KBM-7 (cell line): ENCODE data around the gene GCGR.
A peak's percentile ranks its signal among the peaks of the same experiment; 100 is the strongest.
"Not testable (repeated sequence)": the region's sequence is repeated elsewhere in the genome, so short reads cannot be mapped to it uniquely, and the experiment has no call there.

ENCODE experiments used
- DNase-seq: peaks from one replicate; pipeline ENCODE4 v3.0.0-alpha.2; 2015
- in situ Hi-C: fragments of 300-500 bp; cut with MboI; formaldehyde crosslinking; loops from 2 replicates; pipeline ENCODE4 v1.14.3; 2020; ENCODE audit warnings: low sequenced_read_pairs, low pct_unique_long_range_greater_than_20kb, mixed read lengths

GCGR gene

GRCh38 chr17:81828656-81829055 is 24.7 kb downstream of the GCGR start:
- in situ Hi-C loops, result no loop called here
- DNase-seq, result no peak

GRCh38 chr17:81829858-81830257 is 25.9 kb downstream of the GCGR start:
- DNase-seq, result no peak
- in situ Hi-C loops, result no loop called here

GRCh38 chr17:81831563-81831956 is 27.6 kb downstream of the GCGR start:
- in situ Hi-C loops, result no loop called here

GRCh38 chr17:81831957-81832607 is 28.1 kb downstream of the GCGR start:
- DNase-seq, result peak; percentile 34
- in situ Hi-C loops, result no loop called here

More at GRCh38 chr17:81831563-81831956, 27.6 kb downstream of the GCGR start:
- DNase-seq, result no peak

DNA sequence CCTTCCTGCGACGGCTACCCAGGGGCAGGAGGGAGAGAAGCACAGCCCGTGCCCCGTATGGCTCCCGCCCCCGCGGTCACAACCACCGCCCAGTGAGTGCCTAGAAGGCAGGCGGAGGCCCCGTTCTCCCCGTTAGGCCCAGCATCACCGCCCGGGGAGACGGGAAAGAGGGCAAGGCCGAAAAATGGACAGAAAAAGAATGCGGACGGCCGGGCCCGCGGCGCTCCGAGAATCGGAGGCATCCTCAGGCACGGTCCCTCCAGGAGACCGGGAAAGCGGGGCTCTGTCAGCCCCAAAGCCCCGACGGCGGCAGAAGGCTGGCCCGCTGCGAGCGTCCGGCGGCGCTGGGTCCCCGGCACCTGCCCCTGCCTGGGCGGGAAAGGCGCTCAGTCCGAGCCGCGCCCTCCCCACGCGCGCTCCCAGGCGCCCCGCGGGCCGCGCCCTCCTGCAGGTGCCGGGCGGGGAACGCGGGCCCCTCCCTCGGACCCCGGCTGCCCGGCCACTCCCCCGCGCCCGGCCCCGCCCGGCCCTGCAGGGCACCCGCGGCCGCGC is 28.7 kb downstream of the GCGR start:
- in situ Hi-C loops, result no loop called here

GRCh38 chr17:81833160-81833920 is 29.4 kb downstream of the GCGR start, which contains the start of gene MCRIP1:
TSS of gene MCRIP1 (minus strand) at chr17:81833291. CDS start at chr17:81824506, 8,785 bp downstream.
- in situ Hi-C loops, result no loop called here

More for the DNA sequence above, 28.7 kb downstream of the GCGR start:
- DNase-seq, result peak; percentile 51

GRCh38 chr17:81833921-81834830 is 30.2 kb downstream of the GCGR start:
- in situ Hi-C loops, result no loop called here
- no peak for DNase-seq

More at GRCh38 chr17:81833160-81833920, 29.4 kb downstream of the GCGR start, which contains the start of gene MCRIP1:
- peak; percentile 85 for DNase-seq

- no peak for DNase-seq
- in situ Hi-C loops, result no loop called here
Measured at GRCh38 chr17:81834831-81835267, 30.9 kb downstream of the GCGR start, which contains the start of gene PPP1R27. TSS of gene PPP1R27 (minus strand) at chr17:81835050. CDS start at chr17:81834953, 97 bp downstream.

DNA sequence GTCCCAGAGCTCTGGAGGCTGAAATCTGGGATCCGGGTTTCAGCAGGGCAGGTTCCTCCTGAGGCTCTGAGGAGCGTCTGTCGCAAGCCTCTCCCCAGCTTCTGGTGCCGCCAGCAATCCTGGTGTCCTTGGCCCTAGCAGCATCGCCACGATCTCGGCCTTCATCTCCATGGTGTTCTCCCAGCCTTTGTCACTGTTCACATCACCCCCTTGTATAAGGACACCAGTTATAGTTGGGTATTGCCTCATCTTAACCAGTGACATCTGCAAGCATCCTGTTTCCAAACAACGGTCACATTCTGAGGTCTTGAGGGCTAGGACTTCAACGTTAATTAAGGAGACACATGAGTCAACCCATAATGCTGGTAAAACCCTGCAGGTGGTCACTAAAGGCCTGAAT is 33.7 kb downstream of the GCGR start:
- in situ Hi-C loops, result no loop called here
- peak; percentile 52 for DNase-seq

DNA sequence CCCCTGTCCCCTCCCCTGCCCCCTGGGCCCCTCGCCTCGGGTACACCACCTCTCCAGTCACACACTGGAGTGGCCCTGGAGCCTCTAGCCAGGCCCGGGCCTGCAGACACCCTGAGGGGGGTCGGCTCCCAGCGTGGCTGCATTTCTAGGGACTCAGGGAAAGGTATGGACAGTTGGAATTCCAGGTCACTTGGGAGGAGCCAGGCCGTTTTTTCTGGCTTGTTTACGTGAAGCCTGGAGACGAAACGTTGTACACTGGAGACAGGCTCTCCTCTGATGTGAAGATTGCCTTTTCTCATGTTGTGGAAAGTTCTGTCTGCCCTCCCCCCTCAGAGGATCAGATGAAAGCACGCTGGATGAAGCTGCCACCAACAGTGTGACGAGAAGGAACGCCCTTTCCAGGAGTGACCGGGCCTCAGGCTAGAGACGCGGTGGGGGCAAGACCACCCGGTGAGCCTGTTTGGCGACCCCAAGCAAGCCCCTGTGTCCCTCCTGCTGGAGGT is 34.9 kb downstream of the GCGR start:
- in situ Hi-C loops, result no loop called here
- no peak for DNase-seq

- DNase-seq, result no peak
- in situ Hi-C loops, result no loop called here
Measured at GRCh38 chr17:81839301-81839700, 35.4 kb downstream of the GCGR start.

GRCh38 chr17:81840059-81840458 is 36.1 kb downstream of the GCGR start:
- DNase-seq, in situ Hi-C loops: not testable (repeated sequence)

DNA sequence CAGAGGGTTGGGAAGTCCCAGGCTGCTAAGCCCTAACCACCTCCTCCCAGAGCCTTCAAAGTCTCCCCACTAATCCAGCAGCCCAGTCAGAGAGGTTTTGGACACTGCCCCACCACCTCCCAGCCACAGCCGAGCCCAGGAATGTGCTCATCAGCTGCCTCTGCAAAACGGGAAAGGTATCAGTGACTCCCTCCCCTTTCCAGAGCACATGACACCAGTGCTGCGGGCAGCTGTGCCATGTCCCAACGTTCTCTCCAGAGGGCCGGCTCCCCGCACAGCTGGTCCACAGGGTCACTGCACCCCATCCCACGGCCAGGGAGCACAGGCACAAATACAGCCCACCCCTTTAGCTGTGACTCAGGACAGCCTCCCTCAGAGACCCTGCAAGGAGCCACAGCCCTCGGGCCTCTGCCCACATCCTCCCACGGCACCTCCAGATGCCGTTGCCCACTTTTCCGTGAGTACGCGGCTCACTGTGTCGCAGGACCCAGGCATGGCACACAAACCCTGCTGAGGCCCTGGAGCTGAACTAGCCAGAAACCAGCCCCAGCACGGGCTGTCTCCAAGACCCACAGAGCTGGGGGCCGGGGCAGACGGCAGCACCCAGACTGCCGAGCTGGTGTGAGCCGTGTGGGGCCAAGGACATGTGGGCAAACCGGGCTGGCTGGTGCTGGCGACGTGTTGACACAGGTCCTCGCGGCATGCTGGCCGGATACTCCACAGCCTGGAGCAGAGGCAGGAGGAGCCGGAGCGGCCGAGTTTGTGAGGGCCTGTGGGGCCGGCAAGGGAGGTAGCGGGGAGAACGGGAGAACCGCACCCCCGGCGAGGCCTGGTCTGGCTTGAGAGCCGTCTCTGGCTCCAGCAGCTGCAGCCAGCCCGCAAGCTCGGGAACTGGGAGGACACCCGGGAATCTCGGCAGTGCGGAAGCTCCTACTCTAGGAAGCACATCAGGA is 37.2 kb downstream of the GCGR start:
- in situ Hi-C loops, result no loop called here
- no peak for DNase-seq

GRCh38 chr17:81841866-81842265 is 37.9 kb downstream of the GCGR start:
- DNase-seq, result no peak
- in situ Hi-C loops, result no loop called here

GRCh38 chr17:81842378-81842724 is 38.4 kb downstream of the GCGR start:
- in situ Hi-C loops, result no loop called here
- DNase-seq, result no peak

DNA sequence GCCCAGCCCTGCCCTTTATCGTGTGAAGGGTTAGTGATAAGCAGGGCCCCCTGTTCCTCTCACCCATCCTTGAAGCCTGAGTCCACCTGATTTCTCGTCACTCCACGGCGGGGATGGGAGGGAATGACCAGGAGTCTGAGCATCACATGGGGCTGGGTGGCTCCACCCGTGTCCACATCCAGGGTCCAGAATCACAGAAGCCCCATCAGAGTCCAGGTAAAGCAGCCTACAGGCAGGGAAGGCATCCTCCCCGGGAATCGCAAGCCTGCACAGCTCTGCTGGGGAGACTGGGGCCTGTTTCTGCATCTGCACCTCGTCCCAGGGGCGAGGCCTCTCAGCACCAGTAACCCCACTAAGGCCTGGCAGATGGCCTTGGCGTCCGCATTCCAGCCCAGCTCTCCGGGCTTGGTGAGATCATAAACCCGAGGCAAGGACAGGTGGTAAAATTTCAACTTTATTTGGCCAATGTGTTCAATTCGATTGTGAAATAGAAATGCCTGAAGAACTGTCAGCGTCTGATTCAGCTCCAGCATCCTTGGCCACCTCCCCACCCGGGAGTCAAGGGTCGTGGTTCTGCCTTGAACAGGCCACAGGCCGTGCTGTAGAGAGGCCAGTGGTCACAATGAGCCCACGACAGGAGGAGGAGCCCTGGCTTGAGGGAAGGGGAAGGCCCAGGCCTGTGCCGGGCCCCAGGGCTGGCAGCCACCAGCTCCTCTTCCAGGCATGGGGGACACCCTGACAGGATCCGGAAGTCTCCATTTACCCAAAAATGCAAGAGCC is 39.0 kb downstream of the GCGR start:
- in situ Hi-C loops, result no loop called here
- no peak for DNase-seq

DNA sequence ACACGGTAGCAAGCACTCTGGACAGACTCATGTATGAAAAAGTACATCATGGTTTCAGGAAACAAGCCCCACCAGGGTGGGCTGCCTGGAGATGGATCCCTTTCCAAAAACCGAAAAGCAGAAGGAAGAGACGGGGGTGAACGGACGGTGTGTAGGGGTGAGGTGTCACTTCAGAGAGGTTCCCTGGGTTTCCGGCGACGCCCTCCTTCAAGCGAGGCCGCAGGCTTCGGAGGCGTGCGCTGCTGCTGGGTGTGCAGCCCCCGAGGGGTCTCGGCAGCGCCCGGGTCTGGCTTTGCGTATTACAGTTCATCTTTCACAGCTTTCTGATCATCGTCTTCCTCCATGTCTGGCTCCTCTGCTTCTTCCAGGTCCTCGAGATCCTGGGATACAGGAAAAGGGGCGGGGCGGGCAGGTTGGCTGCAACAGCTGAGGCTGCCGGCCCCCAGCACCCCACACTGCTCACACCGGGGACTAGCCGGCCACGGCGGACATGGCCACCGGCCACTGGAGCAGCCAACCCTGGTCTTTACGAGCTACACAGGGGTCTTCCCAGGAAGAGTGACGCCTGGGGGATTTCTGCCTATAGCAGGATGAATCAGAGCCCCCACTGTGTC is 39.9 kb downstream of the GCGR start:
- in situ Hi-C loops, result no loop called here
- DNase-seq, result no peak
